HL-60 (cell line): ENCODE data around the gene SLC9A1.
"Not testable (repeated sequence)": the region's sequence is repeated elsewhere in the genome, so short reads cannot be mapped to it uniquely, and the experiment has no call there.

Experiments
- DNase-seq, 2 experiments: peaks; one replicate each; pipeline ENCODE4 v3.0.0-alpha.2; 2010 to 2020; ENCODE audit warnings: low read depth in 1 of 2, low spot score in 1 of 2
- H3K27ac ChIP-seq: fragments of 250-450 bp; sonication (Bioruptor Pico); replicated peaks from 2 replicates; pipeline ENCODE4 v1.5.1; 2020; ENCODE audit warnings: mild to moderate bottlenecking, moderate library complexity
- H3K27me3 ChIP-seq: fragments of 250-450 bp; sonication (Bioruptor Pico); 2 replicates; pipeline ENCODE4 v1.5.1; 2021; ENCODE audit warnings: mild to moderate bottlenecking, moderate library complexity; ENCODE audit not compliant: insufficient read depth, poor library complexity, severe bottlenecking
- H3K4me3 ChIP-seq: replicated peaks from 2 replicates; pipeline ENCODE4 v1.5.1; 2011; ENCODE audit warnings: mild to moderate bottlenecking, control low read depth, low read length; ENCODE audit not compliant: insufficient read depth
- GABPA ChIP-seq: IDR thresholded peaks from 2 replicates; pipeline ENCODE4 v1.6.1; 2012; ENCODE audit warnings: low read depth
- POLR2AphosphoS5 ChIP-seq: IDR thresholded peaks from 2 replicates; pipeline ENCODE4 v1.6.1; 2012; ENCODE audit warnings: low read depth
- SPI1 ChIP-seq: IDR thresholded peaks from 2 replicates; pipeline ENCODE4 v1.6.1; 2012; ENCODE audit warnings: low read depth, mild to moderate bottlenecking, borderline replicate concordance
- TF ChIP-seq, protein P1 (sequence below): IDR thresholded peaks from 2 replicates; pipeline ENCODE4 v1.6.1; 2012; ENCODE audit warnings: low read depth; ENCODE audit not compliant: insufficient replicate concordance
- TF ChIP-seq, protein P2 (sequence below): IDR thresholded peaks from one replicate; pipeline ENCODE4 v1.5.1; 2011; ENCODE audit warnings: low read length, control low read depth, inconsistent platforms; ENCODE audit not compliant: insufficient read depth

The SLC9A1 gene

DNA sequence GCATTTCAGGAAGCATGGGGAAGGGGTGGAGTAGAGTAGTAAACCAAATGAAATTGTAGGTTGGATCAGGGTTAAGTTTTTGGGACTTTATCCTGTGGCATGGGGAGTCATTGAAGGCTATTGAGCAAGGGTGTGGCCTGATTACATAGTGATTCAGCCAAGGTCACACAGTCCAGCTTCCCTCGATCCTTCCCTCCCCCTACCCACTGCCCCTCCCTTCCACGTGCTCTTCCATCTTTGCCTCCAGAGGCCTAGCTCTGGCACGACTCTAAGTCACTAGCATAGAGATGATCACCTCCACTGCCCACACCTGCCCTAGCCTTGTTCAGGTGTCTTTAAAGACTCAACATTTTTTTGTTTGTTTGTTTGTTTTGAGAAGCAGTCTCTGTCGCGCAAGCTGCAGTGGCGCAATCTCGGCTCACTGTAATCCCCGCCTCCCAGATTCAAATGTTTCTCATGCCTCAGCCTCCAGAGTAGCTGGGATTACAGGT lies 37.2 kb upstream of the SLC9A1 start:
- DNase-seq = peak in 1 of 2 experiments; percentile 24
- Histone ChIP-seq H3K4me3 (no peak overlapping the region), H3K27me3 (no peaks in the 10 kb centered on the region), H3K27ac (no peak overlapping the region)
- TF ChIP-seq GABPA (no peak), SPI1 (no peak), POLR2AphosphoS5 (no peak)
- TF ChIP-seq, protein P1, sequence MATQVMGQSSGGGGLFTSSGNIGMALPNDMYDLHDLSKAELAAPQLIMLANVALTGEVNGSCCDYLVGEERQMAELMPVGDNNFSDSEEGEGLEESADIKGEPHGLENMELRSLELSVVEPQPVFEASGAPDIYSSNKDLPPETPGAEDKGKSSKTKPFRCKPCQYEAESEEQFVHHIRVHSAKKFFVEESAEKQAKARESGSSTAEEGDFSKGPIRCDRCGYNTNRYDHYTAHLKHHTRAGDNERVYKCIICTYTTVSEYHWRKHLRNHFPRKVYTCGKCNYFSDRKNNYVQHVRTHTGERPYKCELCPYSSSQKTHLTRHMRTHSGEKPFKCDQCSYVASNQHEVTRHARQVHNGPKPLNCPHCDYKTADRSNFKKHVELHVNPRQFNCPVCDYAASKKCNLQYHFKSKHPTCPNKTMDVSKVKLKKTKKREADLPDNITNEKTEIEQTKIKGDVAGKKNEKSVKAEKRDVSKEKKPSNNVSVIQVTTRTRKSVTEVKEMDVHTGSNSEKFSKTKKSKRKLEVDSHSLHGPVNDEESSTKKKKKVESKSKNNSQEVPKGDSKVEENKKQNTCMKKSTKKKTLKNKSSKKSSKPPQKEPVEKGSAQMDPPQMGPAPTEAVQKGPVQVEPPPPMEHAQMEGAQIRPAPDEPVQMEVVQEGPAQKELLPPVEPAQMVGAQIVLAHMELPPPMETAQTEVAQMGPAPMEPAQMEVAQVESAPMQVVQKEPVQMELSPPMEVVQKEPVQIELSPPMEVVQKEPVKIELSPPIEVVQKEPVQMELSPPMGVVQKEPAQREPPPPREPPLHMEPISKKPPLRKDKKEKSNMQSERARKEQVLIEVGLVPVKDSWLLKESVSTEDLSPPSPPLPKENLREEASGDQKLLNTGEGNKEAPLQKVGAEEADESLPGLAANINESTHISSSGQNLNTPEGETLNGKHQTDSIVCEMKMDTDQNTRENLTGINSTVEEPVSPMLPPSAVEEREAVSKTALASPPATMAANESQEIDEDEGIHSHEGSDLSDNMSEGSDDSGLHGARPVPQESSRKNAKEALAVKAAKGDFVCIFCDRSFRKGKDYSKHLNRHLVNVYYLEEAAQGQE = no peak
- TF ChIP-seq, protein P2, sequence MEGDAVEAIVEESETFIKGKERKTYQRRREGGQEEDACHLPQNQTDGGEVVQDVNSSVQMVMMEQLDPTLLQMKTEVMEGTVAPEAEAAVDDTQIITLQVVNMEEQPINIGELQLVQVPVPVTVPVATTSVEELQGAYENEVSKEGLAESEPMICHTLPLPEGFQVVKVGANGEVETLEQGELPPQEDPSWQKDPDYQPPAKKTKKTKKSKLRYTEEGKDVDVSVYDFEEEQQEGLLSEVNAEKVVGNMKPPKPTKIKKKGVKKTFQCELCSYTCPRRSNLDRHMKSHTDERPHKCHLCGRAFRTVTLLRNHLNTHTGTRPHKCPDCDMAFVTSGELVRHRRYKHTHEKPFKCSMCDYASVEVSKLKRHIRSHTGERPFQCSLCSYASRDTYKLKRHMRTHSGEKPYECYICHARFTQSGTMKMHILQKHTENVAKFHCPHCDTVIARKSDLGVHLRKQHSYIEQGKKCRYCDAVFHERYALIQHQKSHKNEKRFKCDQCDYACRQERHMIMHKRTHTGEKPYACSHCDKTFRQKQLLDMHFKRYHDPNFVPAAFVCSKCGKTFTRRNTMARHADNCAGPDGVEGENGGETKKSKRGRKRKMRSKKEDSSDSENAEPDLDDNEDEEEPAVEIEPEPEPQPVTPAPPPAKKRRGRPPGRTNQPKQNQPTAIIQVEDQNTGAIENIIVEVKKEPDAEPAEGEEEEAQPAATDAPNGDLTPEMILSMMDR = no peak

DNA sequence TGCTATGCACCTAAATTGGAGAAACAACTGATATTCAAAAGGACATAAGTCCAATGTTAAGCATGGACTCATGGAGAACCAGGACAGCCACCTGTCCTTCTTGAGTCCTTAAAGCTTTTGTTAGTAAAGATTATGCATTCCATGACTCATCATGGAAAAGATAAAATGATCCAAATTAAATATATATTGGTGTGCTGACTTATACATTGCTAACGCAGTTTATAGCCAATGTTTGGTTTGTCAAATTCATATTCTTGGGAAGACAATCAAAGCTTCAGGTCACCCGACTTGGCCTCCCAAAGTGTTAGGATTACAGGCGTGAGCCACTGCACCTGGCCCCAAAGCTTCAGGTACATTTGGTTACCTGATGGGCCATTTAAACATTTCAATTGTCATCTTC lies 29.7 kb upstream of the SLC9A1 start:
- not testable (repeated sequence) for DNase-seq, H3K27ac ChIP-seq

DNA sequence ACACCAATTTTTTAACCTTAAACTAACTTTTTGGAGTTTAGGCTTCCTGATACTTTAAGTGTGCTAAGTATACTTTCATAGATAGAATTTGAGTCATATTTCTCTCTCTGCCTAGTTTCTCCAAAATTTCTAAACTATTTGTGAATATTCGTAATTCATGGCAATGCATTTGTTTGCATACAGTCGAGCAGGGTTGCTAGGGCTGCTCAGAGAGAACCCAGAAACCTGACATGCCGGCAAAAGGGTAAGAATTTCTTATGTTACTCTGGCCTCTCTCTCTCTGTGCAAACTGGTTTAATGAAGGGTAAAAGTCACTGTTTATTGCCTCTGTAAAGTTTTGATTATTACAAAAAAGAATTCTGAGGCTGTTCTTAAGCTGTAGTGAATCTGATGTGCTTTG lies 25.1 kb upstream of the SLC9A1 start:
- TF ChIP-seq, protein P1 = no peak
- no peak for TF ChIP-seq GABPA
- TF ChIP-seq, protein P2 = no peak
- no peak for TF ChIP-seq SPI1
- no peak for TF ChIP-seq POLR2AphosphoS5
- no peak overlapping the region for H3K27ac ChIP-seq

More for the DNA sequence above, 29.7 kb upstream of the SLC9A1 start:
- H3K4me3 ChIP-seq, H3K27me3 ChIP-seq: not testable (repeated sequence)

DNA sequence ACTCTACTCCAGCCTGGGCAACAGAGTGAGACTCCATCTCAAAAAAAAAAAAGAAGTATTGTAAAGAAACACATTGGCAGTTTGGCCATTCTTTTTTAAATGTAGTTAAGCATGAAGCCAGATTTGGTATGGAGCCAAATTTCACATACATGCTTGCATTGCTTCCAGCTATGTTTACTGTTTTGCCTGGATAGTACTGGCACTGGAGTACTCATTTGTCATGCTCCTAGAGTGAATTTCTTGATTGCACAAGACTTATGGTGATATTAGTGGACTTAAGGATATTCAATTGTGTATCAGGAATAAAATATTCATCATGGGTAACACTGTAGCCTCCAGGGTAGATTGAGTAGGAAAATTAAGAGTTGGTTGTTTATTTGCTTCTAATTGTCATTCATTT lies 24.5 kb upstream of the SLC9A1 start:
- H3K27ac ChIP-seq = no peak overlapping the region
- H3K27me3 ChIP-seq = no peaks in the 10 kb centered on the region
- TF ChIP-seq SPI1 (no peak), POLR2AphosphoS5 (no peak), GABPA (no peak)
- TF ChIP-seq, protein P1 = no peak
- TF ChIP-seq, protein P2 = no peak
- DNase-seq = no peak
- no peak overlapping the region for H3K4me3 ChIP-seq

More for the DNA sequence above, 25.1 kb upstream of the SLC9A1 start:
- Histone ChIP-seq H3K4me3 (no peak overlapping the region), H3K27me3 (no peaks in the 10 kb centered on the region)
- DNase-seq = no peak
